ENCODE results near the gene IFITM1. TPM values are rescaled to one million over a fixed set of nuclear protein-coding genes. Genes with fewer than 3 reads are reported as not detected.
A peak's percentile ranks its signal among the peaks of the same experiment; 100 is the strongest.

The IFITM1 gene
- total RNA-seq, 1 experiment from 2014 or later = 544 TPM

- H3K9me3 Mint-ChIP-seq = peaks cover 25% of the 10 kb centered on the region
- DNase-seq (ENCODE audit: low spot score) = peak; percentile 74
- no peak for TF ChIP-seq SOX15 (CRISPR knock-in tag; IDR thresholded peaks at IDR 0.05)
- TF ChIP-seq MAX (CRISPR knock-in tag; IDR thresholded peaks at IDR 0.05) = no peak
- TF ChIP-seq TP53 (CRISPR knock-in tag; IDR thresholded peaks at IDR 0.05) = 0 out of 2 replicates have a peak, but pooled peaks have one; percentile 35
- 0 out of 2 replicates have a peak, but pooled peaks have one; percentile 14 for TF ChIP-seq ZNF423 (CRISPR knock-in tag; IDR thresholded peaks at IDR 0.05)
- TF ChIP-seq USF2 (CRISPR knock-in tag; IDR thresholded peaks at IDR 0.05) = 0 out of 2 replicates have a peak, but pooled peaks have one; percentile 18
- no peak for TF ChIP-seq E2F1 (CRISPR knock-in tag; IDR thresholded peaks at IDR 0.05)
- TF ChIP-seq CBFB (CRISPR knock-in tag; IDR thresholded peaks at IDR 0.05; ENCODE audit: low read depth) = 0 out of 2 replicates have a peak, but pooled peaks have one; percentile 26
- no peak for TF ChIP-seq HMGXB4 (CRISPR knock-in tag; IDR thresholded peaks at IDR 0.05)
- peaks cover 49% of the 10 kb centered on the region for H3K4me1 Mint-ChIP-seq
- ATAC-seq = peak; percentile 87
- peak overlapping the region; percentile 59 for H3K4me3 Mint-ChIP-seq
- peak overlapping the region; percentile 100 for H3K27ac Mint-ChIP-seq
- ChIA-PET POLR2A (interaction anchor here (0.7 to 1.6 kb wide), 4 partner anchors 9 to 21 kb away, joined by 3 to 10 read pairs (median 6); no protein-coding TSS in a partner anchor), CTCF (interaction anchor here (0.9 to 1.9 kb wide), 6 partner anchors 19 to 84 kb away, joined by 3 to 12 read pairs (median 4); partner anchors contain the start of gene IFITM2)
- peaks cover 30% of the 10 kb centered on the region for H3K36me3 Mint-ChIP-seq
- H3K27me3 Mint-ChIP-seq (ENCODE audit: low read depth) = peaks cover 10% of the 10 kb centered on the region
Measured at GRCh38 chr11:334264-334994, 20.6 kb downstream of the IFITM1 start.

- Mint-ChIP-seq H3K4me1 (peaks cover 54% of the 10 kb centered on the region), H3K4me3 (peak overlapping the region; percentile 55), H3K27me3 (ENCODE audit: low read depth) (peaks cover 10% of the 10 kb centered on the region), H3K9me3 (peaks cover 19% of the 10 kb centered on the region), H3K27ac (peak overlapping the region; percentile 98), H3K36me3 (peaks cover 24% of the 10 kb centered on the region)
- ChIA-PET CTCF (interaction anchor here (0.9 to 1.3 kb wide), 2 partner anchors 20 to 85 kb away, joined by 4 to 6 read pairs; no protein-coding TSS in a partner anchor), POLR2A (no interaction called here)
- DNase-seq (ENCODE audit: low spot score) (no peak), ATAC-seq (peak; percentile 9)
- no peak for TF ChIP-seq NR1H2 (CRISPR knock-in tag; IDR thresholded peaks at IDR 0.05)
- no peak for TF ChIP-seq SOX15 (CRISPR knock-in tag; IDR thresholded peaks at IDR 0.05)
- no peak for TF ChIP-seq TCF7 (CRISPR knock-in tag; IDR thresholded peaks at IDR 0.05; ENCODE audit: low read depth)
- no peak for TF ChIP-seq GTF2I (CRISPR knock-in tag; conservative IDR thresholded peaks at IDR 0.05)
- TF ChIP-seq JUN (CRISPR knock-in tag; IDR thresholded peaks at IDR 0.05) = no peak
- TF ChIP-seq ATF2 (CRISPR knock-in tag; IDR thresholded peaks at IDR 0.05; ENCODE audit: borderline replicate concordance, low read depth) = no peak
- no peak for TF ChIP-seq CTCF (IDR thresholded peaks at IDR 0.05)
- no peak for TF ChIP-seq ZNF512 (CRISPR knock-in tag; IDR thresholded peaks at IDR 0.05; ENCODE audit: borderline replicate concordance)
- TF ChIP-seq CDX4 (CRISPR knock-in tag; IDR thresholded peaks at IDR 0.05; ENCODE audit: borderline replicate concordance) = no peak
- no peak for TF ChIP-seq GABPB1 (CRISPR knock-in tag; IDR thresholded peaks at IDR 0.05)
- no peak for TF ChIP-seq CREM (CRISPR knock-in tag; IDR thresholded peaks at IDR 0.05)
Measured at GRCh38 chr11:335779-336658, 22.2 kb downstream of the IFITM1 start.
